Stimulated activated naive CD4-positive, alpha-beta T cell treated with Interleukin-2 at 50 U/mL for 16 hours (primary cell): ENCODE data around the gene EXOC3.
"Not testable (repeated sequence)": the region's sequence is repeated elsewhere in the genome, so short reads cannot be mapped to it uniquely, and the experiment has no call there.

ENCODE experiments used
- DNase-seq: peaks from one replicate; lab custom pipeline; 2025; lab: John Stamatoyannopoulos, UW

Gene EXOC3

GRCh38 chr5:473551-474192 lies 30.7 kb downstream of the EXOC3 start:
- no peak for DNase-seq

- DNase-seq: not testable (repeated sequence)
Measured at GRCh38 chr5:474232-474839, 31.4 kb downstream of the EXOC3 start.

GRCh38 chr5:474840-475661 lies 32.1 kb downstream of the EXOC3 start:
- DNase-seq: no peak

GRCh38 chr5:475704-476101 lies 32.7 kb downstream of the EXOC3 start:
- DNase-seq: no peak

GRCh38 chr5:476102-476813 lies 33.3 kb downstream of the EXOC3 start:
- DNase-seq: no peak

- no peak for DNase-seq
Measured at GRCh38 chr5:476814-477175, 33.8 kb downstream of the EXOC3 start.

GRCh38 chr5:477247-477646 lies 34.3 kb downstream of the EXOC3 start:
- DNase-seq: no peak

- DNase-seq: no peak
Measured at GRCh38 chr5:477871-478270, 34.9 kb downstream of the EXOC3 start.

GRCh38 chr5:478369-478981 lies 35.5 kb downstream of the EXOC3 start:
- DNase-seq: no peak

- no peak for DNase-seq
Measured at GRCh38 chr5:478982-479535, 36.1 kb downstream of the EXOC3 start.

- no peak for DNase-seq
Measured at GRCh38 chr5:479566-480319, 36.8 kb downstream of the EXOC3 start.

GRCh38 chr5:481347-481746 lies 38.4 kb downstream of the EXOC3 start:
- DNase-seq: no peak

- DNase-seq: no peak
Measured at GRCh38 chr5:482021-482420, 39.0 kb downstream of the EXOC3 start.

- DNase-seq: no peak
Measured at GRCh38 chr5:482506-482905, 39.5 kb downstream of the EXOC3 start.

GRCh38 chr5:483011-483410 lies 40.0 kb downstream of the EXOC3 start:
- no peak for DNase-seq

- no peak for DNase-seq
Measured at GRCh38 chr5:483434-484140, 40.6 kb downstream of the EXOC3 start.

- DNase-seq: no peak
Measured at GRCh38 chr5:484556-484955, 41.6 kb downstream of the EXOC3 start.

- no peak for DNase-seq
Measured at GRCh38 chr5:485113-485945, 42.4 kb downstream of the EXOC3 start.

GRCh38 chr5:485946-486491 lies 43.0 kb downstream of the EXOC3 start:
- no peak for DNase-seq
